Caco-2 (cell line): ENCODE results near the gene ZBTB34. TPM values are rescaled to one million over a fixed set of nuclear protein-coding genes. Genes with fewer than 3 reads are reported as not detected.

Experiments
- BruUV-seq: library from RNA; stranded (reverse); fragments of 400-500 nt; replicated peaks from 2 replicates; lab custom pipeline; 2021; lab: Mats Ljungman, UMichigan
- CTCF ChIA-PET: fragments of 300-600 bp; sonication (Branson Sonifier 250); formaldehyde crosslinking; loops from one replicate; lab custom pipeline; 2022; ENCODE audit warnings: antibody characterized with exemption; lab: Charles Lee
- POLR2A ChIA-PET: fragments of 300-600 bp; sonication (Branson Sonifier 250); formaldehyde crosslinking; loops from one replicate; lab custom pipeline; 2022; ENCODE audit warnings: antibody characterized with exemption; lab: Charles Lee
- DNase-seq, 2 experiments: peaks; one replicate each; pipeline versions ENCODE4 v3.0.0 to v3.0.0-alpha.2; 2020 to 2022
- H3K27me3 ChIP-seq: replicated peaks from 2 replicates; pipeline ENCODE4 v1.6.0; 2011; ENCODE audit warnings: low read length; ENCODE audit not compliant: control insufficient read depth, insufficient read depth
- H3K36me3 ChIP-seq: 2 replicates; pipeline ENCODE4 v1.5.1; 2011; ENCODE audit warnings: low read length; ENCODE audit not compliant: control insufficient read depth, insufficient read depth
- H3K4me1 ChIP-seq: fragments of 250-450 bp; sonication (Bioruptor Pico); 2 replicates; pipeline ENCODE4 v1.5.1; 2020; ENCODE audit warnings: mild to moderate bottlenecking
- H3K4me3 ChIP-seq: 2 replicates; pipeline ENCODE4 v1.5.1; 2011; ENCODE audit warnings: low read depth, mild to moderate bottlenecking, control low read depth, low read length
- H3K9me3 ChIP-seq: fragments of 250-450 bp; sonication (Bioruptor Pico); 2 replicates; pipeline ENCODE4 v1.5.1; 2020; ENCODE audit warnings: mild to moderate bottlenecking, moderate library complexity
- H3K27ac Mint-ChIP-seq: one replicate; pipeline ENCODE4 v1.8.0; 2022; ENCODE audit warnings: mixed read lengths; ENCODE audit not compliant: unreplicated experiment
- H3K27me3 Mint-ChIP-seq: one replicate; pipeline ENCODE4 v1.8.0; 2022; ENCODE audit warnings: mixed read lengths; ENCODE audit not compliant: insufficient read depth, unreplicated experiment
- H3K36me3 Mint-ChIP-seq: one replicate; pipeline ENCODE4 v1.8.0; 2022; ENCODE audit warnings: mild to moderate bottlenecking, mixed read lengths; ENCODE audit not compliant: insufficient read depth, unreplicated experiment
- H3K4me1 Mint-ChIP-seq: one replicate; pipeline ENCODE4 v1.8.0; 2022; ENCODE audit warnings: low read depth, mixed read lengths; ENCODE audit not compliant: unreplicated experiment
- H3K4me3 Mint-ChIP-seq: one replicate; pipeline ENCODE4 v1.8.0; 2022; ENCODE audit warnings: mild to moderate bottlenecking, moderate library complexity, mixed read lengths; ENCODE audit not compliant: unreplicated experiment
- H3K9me3 Mint-ChIP-seq: one replicate; pipeline ENCODE4 v1.8.0; 2022; ENCODE audit warnings: mixed read lengths; ENCODE audit not compliant: unreplicated experiment
- CTCF ChIP-seq, 2 experiments: fragments of 200-600 bp in 1 of 2; IDR thresholded peaks; 1 replicate in 1 of 2; 2 replicates in 1 of 2; pipeline versions ENCODE4 v1.5.1 to v1.8.0; 2011 to 2022; ENCODE audit warnings: antibody characterized with exemption in 1 of 2, control low read depth in 1 of 2, inconsistent platforms in 1 of 2, low read depth in 1 of 2, low read length in 1 of 2, mild to moderate bottlenecking in 1 of 2, moderate library complexity in 1 of 2; ENCODE audit not compliant: insufficient read depth in 1 of 2, severe bottlenecking in 1 of 2, unreplicated experiment in 1 of 2
- intact Hi-C: fragments of 100-400 bp; cut with micrococcal nuclease; formaldehyde crosslinking; loops from one replicate; pipeline ENCODE4 v1.10.0; 2022; ENCODE audit not compliant: unreplicated experiment
- total RNA-seq: library from RNA; stranded (reverse); gene quantifications from 2 replicates; pipeline ENCODE4 v1.2.3, GENCODE V29; 2022

Gene ZBTB34
- total RNA-seq, 1 experiment from 2014 or later: 17.1 TPM

GRCh38 chr9:126844085-126844484, 16.4 kb upstream of the ZBTB34 start:
- Histone ChIP-seq H3K27me3 (no peaks in the 10 kb centered on the region), H3K4me3 (no peak overlapping the region), H3K4me1 (no peaks in the 10 kb centered on the region), H3K36me3 (no peaks in the 10 kb centered on the region), H3K9me3 (no peaks in the 10 kb centered on the region)
- Mint-ChIP-seq H3K27ac (no peak overlapping the region), H3K27me3 (no peaks in the 10 kb centered on the region), H3K9me3 (no peaks in the 10 kb centered on the region), H3K4me1 (peaks cover 10% of the 10 kb centered on the region), H3K36me3 (peaks cover 12% of the 10 kb centered on the region), H3K4me3 (no peak overlapping the region)
- POLR2A ChIA-PET: no interaction called here
- intact Hi-C loops: no loop called here
- CTCF ChIA-PET: no interaction called here
- no peak for TF ChIP-seq CTCF (IDR thresholded peaks at IDR 0.05; ENCODE audit: insufficient read depth in 1 of 2, low read depth in 1 of 2, low read length in 1 of 2, severe bottlenecking in 1 of 2, unreplicated experiment in 1 of 2)
- BruUV-seq: no TSS peak
- no peak for DNase-seq

DNA sequence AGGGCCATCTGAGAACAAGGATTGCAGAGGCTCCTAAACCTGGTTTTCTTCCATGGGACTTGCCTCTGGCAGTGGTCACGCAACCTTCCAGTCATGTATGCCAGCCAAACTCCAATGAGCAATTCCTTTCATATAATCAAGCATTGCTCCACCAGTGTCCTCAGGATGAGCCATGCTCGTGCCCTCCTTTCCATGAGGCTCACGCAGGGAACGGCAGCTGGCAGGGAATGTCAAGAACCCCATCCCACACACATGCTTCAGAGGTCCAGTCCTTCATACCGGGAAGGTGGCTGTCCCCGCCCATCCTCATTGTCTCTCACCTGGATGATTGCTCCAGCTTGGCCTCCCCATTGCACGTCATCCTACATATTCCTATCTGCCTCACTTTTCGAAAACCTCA, 13.4 kb upstream of the ZBTB34 start:
- H3K4me1 ChIP-seq: no peaks in the 10 kb centered on the region
- DNase-seq: no peak
- no peaks in the 10 kb centered on the region for H3K9me3 Mint-ChIP-seq
- TF ChIP-seq CTCF (IDR thresholded peaks at IDR 0.05; ENCODE audit: insufficient read depth in 1 of 2, low read depth in 1 of 2, low read length in 1 of 2, severe bottlenecking in 1 of 2, unreplicated experiment in 1 of 2): no peak
- H3K4me3 Mint-ChIP-seq: no peak overlapping the region
- ChIA-PET POLR2A (no interaction called here), CTCF (no interaction called here)
- H3K27ac Mint-ChIP-seq: no peak overlapping the region
- H3K36me3 Mint-ChIP-seq: peaks cover 6% of the 10 kb centered on the region
- H3K27me3 Mint-ChIP-seq: no peaks in the 10 kb centered on the region
- H3K9me3 ChIP-seq: no peaks in the 10 kb centered on the region
- intact Hi-C loops: no loop called here
- no peaks in the 10 kb centered on the region for H3K4me1 Mint-ChIP-seq
- no TSS peak for BruUV-seq
- H3K36me3 ChIP-seq: no peaks in the 10 kb centered on the region
- no peak overlapping the region for H3K4me3 ChIP-seq
- H3K27me3 ChIP-seq: no peaks in the 10 kb centered on the region; the same call in 1 of the 2 replicates

GRCh38 chr9:126849591-126850225, 10.7 kb upstream of the ZBTB34 start:
- ChIA-PET CTCF (interaction anchor here (0.6 to 1.0 kb wide), 2 partner anchors 10 to 295 kb away, joined by 3 to 6 read pairs; no protein-coding TSS in a partner anchor), POLR2A (interaction anchor here (0.5 kb wide), 1 partner anchor 23 kb away, joined by 4 read pairs; no protein-coding TSS in a partner anchor)

More at GRCh38 chr9:126849591-126850225, 10.7 kb upstream of the ZBTB34 start:
- no peaks in the 10 kb centered on the region; the same call in 1 of the 2 replicates for H3K27me3 ChIP-seq
- no peaks in the 10 kb centered on the region for H3K4me1 ChIP-seq
- Mint-ChIP-seq H3K4me1 (no peaks in the 10 kb centered on the region), H3K36me3 (peaks cover 6% of the 10 kb centered on the region), H3K27me3 (no peaks in the 10 kb centered on the region), H3K9me3 (no peaks in the 10 kb centered on the region), H3K27ac (no peak overlapping the region), H3K4me3 (no peak overlapping the region)
- DNase-seq: no peak
- no peaks in the 10 kb centered on the region for H3K36me3 ChIP-seq
- BruUV-seq: no TSS peak
- H3K9me3 ChIP-seq: no peaks in the 10 kb centered on the region
- intact Hi-C loops: no loop called here
- peak in 1 of 2 experiments; percentile 20 for TF ChIP-seq CTCF (IDR thresholded peaks at IDR 0.05; ENCODE audit: insufficient read depth in 1 of 2, low read depth in 1 of 2, low read length in 1 of 2, severe bottlenecking in 1 of 2, unreplicated experiment in 1 of 2)
- no peak overlapping the region for H3K4me3 ChIP-seq
